A673 (cell line): ENCODE data around the gene SEL1L3.

Experiments used
- EZH2 ChIP-seq: fragments of 200-600 bp; sonication (generic); IDR thresholded peaks from 2 replicates; pipeline ENCODE4 v1.6.1; 2017; ENCODE audit warnings: borderline replicate concordance, low read depth, mild to moderate bottlenecking, mixed read lengths, antibody characterized with exemption, low read length; ENCODE audit not compliant: poor library complexity, severe bottlenecking
- TF ChIP-seq, protein P1 (sequence below): fragments of 300-800, 200-600 bp; sonication (generic); conservative IDR thresholded peaks from 2 replicates; pipeline ENCODE4 v1.5.1; 2017; ENCODE audit warnings: low read depth, mild to moderate bottlenecking, antibody characterized with exemption, low read length, moderate library complexity, mixed read lengths

DNA sequence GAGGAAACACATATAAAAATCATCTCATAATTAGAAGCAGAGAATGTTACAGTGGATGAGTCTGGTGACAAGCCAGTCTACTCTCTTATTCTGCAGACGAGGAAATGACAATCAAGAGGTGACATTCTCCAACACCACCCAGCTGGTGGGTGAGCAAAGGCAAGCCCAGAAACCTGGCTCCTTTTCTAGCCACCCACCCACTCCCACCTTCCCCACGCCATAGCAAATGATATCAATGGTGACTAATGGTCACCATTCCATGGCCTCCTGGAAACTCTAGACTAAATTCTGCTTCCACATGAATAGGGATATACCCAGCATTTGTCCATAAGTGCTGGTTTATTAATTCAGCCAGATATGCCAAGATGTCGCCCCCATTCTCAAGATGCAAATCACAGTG, 10.7 kb downstream of the SEL1L3 start:
- TF ChIP-seq, protein P1, sequence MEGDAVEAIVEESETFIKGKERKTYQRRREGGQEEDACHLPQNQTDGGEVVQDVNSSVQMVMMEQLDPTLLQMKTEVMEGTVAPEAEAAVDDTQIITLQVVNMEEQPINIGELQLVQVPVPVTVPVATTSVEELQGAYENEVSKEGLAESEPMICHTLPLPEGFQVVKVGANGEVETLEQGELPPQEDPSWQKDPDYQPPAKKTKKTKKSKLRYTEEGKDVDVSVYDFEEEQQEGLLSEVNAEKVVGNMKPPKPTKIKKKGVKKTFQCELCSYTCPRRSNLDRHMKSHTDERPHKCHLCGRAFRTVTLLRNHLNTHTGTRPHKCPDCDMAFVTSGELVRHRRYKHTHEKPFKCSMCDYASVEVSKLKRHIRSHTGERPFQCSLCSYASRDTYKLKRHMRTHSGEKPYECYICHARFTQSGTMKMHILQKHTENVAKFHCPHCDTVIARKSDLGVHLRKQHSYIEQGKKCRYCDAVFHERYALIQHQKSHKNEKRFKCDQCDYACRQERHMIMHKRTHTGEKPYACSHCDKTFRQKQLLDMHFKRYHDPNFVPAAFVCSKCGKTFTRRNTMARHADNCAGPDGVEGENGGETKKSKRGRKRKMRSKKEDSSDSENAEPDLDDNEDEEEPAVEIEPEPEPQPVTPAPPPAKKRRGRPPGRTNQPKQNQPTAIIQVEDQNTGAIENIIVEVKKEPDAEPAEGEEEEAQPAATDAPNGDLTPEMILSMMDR, result no peak
- no peak for TF ChIP-seq EZH2
